ENCODE data around the gene LAG3.

Gene LAG3

DNA sequence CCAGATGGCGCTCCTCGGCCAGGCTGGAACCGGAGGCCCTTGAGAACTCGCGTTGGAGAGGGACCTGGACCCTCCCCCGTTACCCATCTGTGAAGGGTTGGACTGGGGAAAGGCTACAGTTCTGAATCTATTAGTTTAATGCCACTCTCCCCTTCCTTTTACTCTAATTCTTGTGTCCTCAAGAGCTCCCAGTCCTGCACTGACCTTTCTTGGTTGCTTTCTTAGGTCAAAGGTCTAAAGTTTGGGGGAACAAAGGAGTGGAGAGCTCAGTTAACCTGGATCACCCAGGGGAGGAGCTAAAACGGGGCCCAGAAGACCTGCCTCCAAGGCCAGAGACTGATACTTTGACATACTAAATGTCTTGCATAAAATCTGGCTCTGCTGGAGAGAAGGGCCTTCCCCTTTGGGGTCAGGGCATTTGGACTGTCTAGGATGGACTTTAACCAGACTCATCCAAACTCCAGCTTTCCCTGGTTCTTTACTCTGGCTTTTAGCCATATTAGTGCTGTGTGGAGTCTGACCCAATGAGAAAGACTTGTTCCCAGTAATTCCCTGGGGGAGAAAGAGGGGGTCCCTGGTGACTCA is 18.5 kb upstream of the LAG3 start:
- no peak for DNase-seq (ENCODE audit: low read depth)

DNA sequence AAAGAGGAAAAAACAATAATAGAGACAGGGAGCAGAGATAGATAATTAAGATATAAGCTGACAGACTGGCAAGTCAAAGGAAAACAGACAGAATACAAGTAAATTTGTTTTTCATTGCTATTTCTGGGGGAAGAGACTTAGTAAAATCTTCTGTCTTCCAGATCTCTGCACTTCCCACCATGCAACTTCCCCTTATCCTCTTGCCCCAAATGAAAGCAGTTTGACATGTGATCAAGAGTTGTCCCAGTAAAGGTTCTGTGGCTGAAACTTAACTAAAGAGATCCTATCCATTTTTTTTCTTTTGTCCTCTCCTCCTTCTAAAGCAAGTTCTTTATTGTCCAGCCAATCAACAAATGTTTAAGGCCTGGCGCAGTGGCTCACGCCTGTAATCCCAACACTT is 17.9 kb upstream of the LAG3 start:
- DNase-seq (ENCODE audit: low read depth), result no peak

DNA sequence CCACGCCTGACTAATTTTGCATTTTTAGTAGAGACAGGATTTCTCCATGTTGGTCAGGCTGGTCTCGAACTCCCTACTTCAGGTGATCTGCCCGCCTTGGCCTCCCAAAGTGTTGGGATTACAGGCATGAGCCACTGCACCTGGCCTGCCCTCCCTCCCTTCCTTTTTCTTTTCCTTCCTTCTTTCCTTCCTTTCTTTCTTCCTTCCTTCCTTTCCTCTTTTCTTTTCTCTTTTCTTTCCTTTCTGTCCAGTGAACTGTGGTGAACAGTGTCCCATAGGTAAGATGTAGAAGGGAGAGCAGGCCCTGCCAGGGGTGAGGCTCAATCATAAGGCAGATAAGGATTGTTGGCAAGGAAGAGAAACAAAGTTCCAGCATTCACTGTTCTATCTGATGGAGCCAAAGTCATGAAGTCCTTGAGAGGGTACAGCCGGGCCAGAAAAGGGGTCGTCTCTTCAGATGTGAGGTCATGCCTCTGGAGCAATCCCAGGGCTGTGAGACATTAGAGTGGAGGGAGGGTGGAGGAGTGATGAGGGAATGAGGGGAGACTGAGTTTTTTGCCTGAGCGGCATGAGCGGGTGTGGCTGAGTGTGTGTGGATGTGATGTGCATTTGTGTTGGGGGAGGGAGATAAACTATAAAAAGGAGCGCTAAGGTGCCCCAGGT is 15.2 kb upstream of the LAG3 start:
- DNase-seq (ENCODE audit: low read depth), result no peak

DNA sequence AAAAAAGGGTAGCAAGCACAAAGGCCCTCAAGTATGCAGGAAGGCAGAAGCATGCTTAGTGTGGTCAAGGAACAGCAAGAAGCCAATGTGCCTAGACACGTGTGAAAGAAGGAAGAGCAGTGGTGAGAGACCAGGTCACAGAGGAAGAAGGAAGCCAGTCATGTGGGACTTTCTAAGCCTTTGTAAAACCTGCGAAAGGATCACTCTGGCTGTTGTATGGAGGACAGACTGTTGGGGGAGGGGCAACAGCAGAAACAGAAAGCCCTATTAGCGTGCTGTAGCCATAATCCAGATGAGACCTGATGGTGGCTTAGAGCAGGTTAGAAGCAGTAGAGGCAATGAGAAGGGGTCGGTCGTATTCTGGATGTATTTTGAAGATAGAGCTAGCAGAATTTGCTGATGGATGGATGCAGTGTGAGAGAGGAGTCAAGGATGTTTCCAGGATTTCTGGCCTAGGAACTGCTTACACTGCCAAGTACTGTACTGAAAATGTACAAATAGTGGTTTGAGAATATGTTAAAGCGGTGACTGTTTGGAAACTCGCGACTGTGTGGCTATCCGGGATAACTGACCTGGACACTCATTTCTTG is 13.7 kb upstream of the LAG3 start:
- no peak for DNase-seq (ENCODE audit: low read depth)

DNA sequence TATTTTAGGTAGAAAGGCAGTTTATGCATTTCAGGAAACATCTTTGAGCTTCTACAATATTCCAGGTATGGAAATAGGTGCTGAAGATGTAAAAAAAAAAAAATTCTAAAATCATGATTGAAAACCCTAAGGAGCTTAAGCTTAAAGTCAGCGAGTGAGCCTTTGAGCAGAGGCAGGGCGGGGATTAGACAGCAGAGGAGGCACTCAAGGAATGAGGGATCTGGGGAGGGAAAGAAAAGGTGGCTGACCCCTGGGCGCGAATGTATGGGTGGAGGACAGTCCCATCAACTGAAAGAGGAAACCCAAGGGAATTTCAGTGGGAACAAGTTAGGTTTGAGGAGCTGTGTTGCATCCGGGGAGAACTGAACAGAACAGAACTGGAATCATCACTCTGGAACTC is 12.6 kb upstream of the LAG3 start:
- DNase-seq (ENCODE audit: low read depth), result no peak

DNA sequence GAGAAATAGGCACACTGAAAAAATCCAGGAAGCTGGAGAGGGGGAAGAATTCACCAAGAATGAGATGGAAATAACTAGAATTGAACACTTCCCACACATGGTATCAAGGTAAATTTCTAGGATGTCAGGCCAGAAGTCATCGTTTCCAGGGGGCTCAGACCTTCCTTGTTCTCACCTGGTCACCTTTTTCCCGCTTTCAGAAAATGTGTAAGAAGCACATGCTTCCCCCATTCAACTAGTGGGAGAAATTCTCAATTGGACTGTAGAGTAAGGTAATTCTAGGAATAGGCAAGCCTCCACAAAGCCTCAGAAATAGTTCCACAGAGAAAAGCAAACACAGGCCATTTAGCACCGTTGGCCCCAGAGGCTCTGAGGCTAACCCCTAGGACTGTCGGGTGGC is 8.9 kb upstream of the LAG3 start:
- no peak for DNase-seq (ENCODE audit: low read depth)

DNA sequence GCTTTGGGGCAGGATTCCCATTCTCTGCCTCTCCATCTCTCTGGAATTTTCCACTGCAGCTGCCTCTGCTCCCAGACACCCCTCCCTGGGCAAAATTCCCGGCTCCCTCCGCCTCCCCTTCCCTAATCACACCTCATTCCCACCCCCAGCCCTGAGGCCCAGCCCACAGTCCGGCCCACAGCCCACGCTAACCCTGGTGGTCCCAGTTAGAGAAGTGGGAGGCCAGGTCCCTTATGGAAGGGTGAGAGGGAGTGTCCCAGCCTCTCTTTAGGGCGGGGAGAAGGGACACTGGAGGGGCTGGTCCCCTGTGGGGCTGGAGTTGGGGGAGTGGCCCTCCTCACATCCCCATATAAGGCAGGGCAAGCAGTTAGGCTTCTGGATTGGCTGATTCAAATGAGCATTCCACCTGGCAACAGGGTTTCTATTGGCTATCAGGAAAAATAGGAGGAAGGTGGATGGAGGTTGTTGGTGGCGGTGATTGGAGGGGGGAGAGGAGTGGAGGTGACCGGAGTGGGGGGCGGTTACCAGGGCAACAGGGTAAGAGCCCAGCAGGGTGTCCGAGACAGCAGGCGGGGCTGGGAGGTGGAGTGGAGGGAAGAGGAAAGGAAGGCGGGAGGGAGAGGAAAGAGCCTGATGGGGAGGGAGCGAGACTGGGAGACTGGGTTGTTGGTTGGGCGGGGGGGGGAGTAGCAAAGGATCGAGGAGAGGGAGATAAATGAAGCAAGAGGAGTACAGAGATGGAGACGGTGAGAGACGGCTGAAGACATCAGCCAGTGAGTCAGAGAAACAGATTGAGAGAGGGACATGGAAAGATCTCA is 8.1 kb upstream of the LAG3 start:
- peak; percentile 18 for DNase-seq (ENCODE audit: low read depth)

DNA sequence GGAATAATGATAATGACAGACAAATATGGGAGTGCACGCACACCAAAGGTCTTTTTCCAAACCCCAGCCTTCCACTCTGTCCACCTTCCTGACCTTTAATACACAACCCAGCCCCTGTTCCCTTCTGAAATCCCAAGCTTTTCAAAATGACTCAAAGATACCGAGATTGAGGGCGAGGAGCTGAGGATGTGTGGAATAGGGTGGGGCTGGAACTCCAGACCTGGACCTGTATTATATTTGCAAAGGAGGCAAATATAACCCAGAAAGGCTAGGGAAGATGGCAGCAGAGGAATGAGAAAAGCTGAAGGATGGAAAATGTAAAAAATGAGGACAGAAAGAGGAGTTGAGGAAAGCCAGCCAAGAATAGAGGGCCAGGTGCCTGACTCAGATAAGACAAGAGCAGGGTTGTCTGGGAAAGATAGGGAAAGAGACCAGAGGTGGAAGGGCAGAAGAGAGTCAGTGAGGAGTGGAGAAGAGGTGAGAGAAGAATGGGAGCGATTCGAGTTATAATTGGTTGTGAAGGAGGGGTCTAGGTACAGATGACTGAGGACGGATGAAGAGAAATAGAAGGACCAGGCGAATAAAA is 7.2 kb upstream of the LAG3 start:
- DNase-seq (ENCODE audit: low read depth), result no peak

DNA sequence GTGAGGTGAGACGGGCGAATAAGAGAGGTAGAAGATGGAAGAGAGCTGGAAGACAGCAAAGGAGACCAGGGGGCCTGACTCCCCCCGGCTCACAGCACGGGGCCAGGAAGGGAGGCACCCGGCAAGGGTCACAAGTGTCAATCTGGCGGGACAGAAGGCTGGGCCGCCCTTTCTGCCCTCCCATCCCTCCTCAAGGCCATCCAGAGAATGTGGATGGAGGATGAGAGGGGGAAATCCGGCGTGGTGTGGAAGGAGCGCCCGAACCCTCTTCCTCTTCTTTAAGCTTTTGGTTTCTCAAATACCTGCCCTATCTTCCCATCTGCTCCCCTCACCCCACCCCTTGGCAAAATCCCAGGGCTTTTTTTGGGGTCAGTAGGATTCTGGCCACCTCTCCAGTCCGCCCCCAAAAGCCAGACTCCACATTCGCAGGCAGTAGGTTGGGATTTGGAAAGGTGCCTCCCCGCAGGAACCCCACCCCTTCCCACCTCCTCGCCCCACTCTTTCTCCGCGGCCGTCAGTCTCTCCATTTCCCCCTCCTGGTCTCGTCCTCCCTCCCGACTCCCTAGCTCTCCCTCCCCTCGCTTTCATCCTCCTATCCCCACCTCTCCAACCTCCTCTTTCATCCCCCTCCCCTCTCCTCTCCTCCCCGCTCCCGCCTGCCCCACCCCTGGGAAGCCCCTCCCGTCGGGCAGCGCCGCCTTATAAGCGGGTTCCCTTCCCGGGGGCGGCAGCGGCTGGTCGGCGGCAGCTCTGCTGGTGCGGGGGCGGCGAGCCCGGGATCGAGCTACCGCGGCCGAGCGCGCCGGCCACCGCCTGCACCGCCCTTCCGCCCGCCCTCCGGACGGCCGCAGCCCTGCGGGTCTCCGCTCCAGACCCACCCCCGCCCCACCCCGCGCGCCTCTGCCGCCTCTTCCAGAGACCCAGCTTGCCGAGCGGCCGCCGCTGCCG is 6.4 kb upstream of the LAG3 start, which contains the start of gene PTMS:
TSS of gene PTMS (plus strand) at position 730 of the 948 bp plus-strand sequence. CDS start 343 bp downstream, outside the sequence.
- no peak for DNase-seq (ENCODE audit: low read depth)

DNA sequence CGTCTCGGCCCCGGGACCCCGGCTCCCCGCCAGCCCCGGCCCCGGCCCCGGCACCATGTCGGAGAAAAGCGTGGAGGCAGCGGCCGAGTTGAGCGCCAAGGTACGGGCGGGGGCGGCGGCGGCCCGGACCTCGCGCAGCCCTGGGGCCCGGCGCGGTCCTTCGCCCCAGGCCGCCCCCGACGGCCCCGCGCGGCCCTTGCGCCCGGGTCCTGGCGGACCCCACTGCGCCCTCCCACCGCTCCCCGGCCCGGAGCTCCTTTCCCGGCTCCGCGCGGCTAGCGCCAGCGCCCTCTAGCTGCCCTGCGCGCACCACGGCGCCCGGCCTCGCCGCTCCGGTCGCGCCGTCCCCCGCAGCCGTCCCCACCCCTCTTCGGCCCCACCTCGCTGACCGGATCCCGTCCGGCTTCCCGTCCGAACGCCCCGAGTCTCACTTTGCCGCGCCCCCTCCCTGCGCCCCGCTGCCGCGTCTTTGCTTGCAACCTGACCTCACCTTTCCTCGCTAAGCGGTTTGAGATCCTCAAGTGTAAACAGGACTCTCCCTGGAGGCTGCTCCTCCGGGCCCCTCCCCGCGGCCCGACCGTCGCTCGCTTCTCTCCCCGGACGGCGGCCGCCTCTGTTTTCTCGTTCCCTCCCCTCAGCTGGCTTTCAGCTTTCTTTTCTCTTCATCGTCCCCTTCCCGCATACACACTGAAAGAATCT is 5.5 kb upstream of the LAG3 start:
- peak; percentile 20 for DNase-seq (ENCODE audit: low read depth)

DNA sequence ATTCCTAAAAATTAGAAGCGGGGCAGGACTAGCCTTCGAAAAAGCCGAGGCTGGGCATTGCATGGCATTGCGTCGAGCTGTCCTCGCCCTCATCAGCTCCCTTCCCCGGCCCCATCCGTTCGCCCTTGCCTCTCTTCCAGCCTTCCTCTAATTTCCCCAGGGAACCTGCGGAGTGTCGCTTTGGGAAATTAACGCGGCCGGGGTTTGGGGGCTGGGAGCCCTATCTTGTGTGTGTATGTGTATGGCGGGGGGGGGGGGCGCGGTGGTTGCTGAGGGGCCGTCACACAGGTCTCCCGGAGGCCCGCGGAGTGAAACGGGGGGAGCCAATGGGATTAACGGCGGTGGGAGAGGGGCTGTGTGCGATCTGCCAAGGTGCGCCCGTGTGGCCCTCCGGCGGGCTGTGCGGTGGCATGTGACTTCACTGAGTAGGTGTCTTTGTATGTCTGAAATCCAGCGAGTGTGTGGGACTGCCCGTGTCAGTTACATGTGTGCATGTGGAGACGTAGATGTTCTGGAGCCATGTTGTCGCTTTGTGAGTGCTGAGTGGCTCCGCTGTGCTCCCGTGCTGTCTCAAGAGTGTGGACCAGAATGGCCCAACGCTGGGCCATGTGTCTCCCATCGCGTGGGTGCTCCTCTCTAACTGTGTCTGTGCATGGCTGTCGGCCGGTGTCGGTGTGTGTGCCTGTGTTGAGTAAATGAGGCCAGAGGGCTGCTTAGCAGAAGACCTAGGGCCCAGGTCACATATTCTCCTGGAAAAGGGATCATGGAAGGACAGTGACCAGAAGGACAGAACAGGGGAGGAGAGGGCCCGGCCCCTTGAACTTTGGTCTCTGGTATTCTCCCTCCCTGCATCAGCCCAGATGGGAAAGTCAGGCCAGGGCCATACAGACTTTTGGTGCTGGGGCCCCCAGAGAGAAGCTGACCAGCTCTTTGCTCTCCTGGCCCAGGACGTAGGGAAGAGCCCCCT is 4.7 kb upstream of the LAG3 start:
- DNase-seq (ENCODE audit: low read depth), result no peak

DNA sequence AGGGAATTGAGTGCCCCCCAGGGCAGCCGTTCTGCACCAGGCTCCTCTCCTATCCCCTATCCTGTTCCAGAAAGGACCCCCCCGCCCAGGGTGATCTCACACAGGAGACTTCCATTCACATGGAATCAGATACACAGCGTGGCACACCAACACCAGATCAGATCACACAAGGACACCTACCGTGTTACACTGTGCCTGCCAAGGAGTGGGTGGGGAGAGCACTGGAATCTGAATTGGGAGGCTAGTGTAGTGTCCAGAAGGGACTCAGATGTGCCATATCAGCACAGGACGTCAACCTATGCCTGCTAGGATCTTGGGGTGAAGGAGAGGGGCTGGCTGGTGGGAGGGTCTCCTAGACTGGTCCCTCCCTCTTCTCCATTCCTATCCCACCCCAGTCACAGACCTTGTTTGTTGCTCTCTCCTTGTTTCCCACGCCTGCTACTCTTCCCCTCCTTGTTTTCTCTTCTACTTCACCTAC is 3.8 kb upstream of the LAG3 start:
- DNase-seq (ENCODE audit: low read depth), result no peak

DNA sequence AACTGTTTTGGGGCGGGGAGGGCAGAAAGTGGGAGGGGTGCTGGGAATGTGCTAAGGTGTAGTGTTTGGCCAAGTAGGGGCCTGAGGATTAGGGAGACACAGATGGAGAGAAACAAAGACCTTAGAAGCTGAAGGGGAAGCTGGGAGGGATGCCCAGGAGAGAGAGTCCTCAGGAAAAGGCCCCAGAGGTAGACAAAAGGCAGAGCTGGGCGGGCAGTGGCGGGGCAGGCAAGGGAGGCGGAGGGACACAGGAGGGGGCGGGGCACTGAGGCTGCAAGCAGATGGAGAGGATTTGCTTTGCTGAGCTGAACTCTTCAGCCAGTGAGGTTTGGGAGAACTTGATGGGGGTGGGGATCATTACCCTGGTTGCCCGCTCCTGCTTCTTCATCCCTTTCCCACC is 3.3 kb upstream of the LAG3 start:
- no peak for DNase-seq (ENCODE audit: low read depth)

DNA sequence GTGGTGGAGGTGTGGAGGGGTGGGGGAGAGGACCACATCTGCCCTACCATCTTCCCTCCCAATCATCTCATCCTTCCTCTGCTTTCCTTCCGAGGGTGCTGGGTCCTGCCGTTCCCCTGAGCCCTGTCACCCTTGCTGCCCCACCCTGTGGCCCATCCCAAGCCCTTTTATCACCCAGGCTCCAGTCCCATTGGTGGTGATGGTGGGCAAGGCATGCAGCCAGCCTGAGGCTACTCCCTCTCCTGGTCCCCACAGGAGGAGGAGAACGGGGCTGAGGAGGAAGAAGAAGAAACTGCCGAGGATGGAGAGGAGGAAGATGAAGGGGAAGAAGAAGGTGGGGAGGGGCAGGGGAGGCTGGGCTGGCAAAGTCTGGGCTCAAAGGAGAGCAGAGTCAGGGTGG is 2.7 kb upstream of the LAG3 start:
- DNase-seq (ENCODE audit: low read depth), result no peak

DNA sequence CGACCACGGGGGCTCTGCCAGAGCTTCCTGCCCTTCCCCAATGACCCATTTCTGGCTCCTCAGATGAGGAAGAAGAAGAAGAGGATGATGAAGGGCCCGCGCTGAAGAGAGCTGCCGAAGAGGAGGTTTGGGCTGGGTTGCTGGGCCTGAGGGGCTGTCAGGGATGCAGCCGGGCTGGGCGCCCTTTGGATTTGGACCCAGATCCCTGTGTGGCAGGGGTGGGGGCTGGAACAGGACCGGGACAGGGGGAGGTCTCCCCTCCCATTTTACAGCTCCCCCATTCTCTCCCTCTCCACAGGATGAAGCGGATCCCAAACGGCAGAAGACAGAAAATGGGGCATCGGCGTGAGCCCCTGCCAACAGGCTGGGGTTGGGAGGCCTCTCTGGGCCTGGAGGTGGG is 2.2 kb upstream of the LAG3 start:
- DNase-seq (ENCODE audit: low read depth), result no peak

DNA sequence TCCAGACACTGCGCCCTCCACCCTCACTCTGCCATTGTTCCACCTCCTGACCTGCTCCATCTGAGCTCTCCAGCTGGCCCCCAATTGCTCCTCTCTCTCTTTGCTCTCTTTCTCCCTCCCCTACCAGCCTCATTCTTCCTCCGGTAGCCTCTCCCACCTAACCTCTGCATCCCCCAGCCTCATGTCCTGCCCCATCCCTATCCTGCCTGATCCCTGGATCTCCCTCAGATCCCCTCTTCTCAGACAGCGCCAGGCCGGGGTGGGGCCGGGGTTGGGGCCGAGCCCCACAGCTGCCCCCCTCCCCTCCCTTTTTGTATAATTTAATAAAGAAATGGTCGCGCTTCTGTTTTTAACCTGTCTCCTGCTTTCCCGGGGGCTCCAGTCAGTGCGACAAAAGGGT is 1.7 kb upstream of the LAG3 start:
- no peak for DNase-seq (ENCODE audit: low read depth)

DNA sequence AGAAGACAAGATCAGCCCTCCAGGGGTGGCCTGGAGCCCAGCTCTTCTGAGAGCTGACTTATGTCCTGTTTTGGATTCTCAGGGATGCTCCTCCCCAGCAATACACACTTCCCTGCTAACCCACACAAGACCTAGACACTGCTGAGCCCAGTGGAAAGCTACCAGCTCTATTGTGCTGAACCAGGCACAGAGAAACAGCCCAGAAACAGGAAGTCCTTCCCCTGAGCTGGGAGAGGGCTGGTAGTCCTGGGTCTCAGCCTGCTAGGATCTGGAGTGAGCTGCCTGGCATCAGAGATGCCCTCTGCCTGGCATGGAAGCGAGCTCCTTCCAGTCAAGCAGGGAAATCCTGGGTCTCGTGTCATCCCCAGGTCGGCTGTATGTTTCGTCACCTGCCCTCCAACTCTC is 1.2 kb upstream of the LAG3 start:
- no peak for DNase-seq (ENCODE audit: low read depth)

DNA sequence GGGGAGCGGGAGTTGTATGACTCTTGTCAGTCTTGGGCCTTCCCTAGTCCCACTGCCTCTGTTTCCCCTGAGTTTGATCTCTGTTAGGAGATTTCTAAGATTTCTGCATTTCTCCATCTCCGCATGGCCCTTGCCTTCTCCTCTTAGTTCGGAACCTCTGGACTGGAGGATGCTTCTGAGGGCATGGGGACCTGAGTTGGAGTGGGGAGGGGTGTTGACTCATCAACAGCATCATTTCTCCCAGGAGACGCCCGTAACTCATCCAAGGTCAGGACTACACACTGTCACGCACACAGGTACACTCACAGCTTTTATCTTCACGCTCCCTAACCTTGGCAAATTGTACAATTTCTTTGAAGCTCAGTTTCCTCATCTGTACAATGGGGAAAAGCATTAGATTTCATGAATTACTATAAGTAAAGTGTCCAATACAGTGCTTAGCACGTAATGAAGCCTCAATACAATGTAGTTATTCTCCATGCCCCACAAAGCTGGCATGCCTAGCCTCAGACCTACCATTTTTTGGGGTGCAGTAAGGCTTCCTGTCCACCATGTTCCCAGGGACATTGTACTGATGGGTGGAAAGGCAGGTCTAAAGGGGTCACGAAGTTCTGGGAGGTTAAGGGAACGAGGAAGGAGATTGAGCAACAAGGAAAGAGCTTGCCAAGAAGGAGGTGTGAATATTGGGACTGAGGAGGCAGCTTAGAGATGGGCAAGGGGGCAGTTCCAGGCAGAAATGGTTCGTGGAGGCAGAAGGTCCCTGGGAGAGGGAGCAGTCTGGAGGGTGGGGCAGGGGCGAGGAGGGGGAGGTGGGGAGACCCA is 600 bp upstream of the LAG3 start:
- no peak for DNase-seq (ENCODE audit: low read depth)

All from T follicular helper cell (primary cell).